ENCODE results near the gene GALNT1.
"Not testable (repeated sequence)": the region's sequence is repeated elsewhere in the genome, so short reads cannot be mapped to it uniquely, and the experiment has no call there.

Gene GALNT1

DNA sequence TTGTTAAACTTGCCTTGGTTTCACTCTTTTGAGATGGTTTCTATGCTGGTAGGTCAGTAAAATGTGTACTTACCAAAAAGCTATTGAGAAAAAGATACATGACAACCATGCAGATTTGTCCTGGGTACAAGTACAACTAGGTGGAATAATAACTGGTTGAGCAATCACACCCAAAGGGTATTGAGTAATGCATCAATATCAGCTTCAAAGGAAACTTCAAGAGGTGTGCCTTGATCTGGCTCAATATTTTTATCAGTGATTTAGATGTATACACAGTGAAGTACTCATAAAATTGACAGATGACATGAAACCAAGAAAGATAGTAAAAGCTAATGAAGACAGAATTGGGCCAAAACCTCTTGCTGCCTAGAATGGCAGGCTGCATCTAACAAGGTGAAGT lies 21.7 kb upstream of the GALNT1 start:
- no peak for TF ChIP-seq CTCF (IDR thresholded peaks at IDR 0.05; ENCODE audit: insufficient read depth, low read depth, low read length, missing control alignments)
- H3K4me3 ChIP-seq (ENCODE audit: low read depth, low read length) = no peak overlapping the region
- DNase-seq (ENCODE audit: low read depth) = no peak

DNA sequence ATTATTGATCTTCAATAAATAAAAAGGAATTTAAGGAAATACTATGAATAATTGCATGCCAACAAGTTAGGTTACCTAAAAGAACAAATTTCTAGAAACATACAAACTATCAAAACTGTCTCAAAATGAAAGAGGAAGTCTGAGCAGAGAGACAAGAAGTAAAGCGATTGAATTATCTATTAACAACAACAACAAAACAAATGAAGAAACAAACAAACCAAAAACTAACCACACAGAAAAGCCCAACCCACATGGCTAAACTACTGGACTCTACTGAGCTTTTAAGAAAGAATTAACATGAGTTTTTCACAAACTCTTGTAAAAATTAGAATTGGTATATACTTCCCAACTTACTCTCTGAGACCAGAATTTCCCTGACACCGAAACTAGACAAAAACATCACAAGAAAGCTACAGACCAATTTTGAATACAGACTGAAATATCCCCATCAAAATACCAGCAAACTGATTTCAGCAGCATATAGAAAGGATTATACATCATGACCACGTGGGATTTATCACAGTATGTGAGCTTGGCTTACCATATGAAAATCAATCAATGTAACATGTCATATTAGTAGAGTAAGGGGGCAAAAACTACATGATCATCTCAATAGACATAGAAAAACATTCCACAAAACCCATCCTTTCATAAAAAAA lies 16.6 kb upstream of the GALNT1 start:
- no peak for TF ChIP-seq CTCF (IDR thresholded peaks at IDR 0.05; ENCODE audit: insufficient read depth, low read depth, low read length, missing control alignments)
- no peak overlapping the region for H3K4me3 ChIP-seq (ENCODE audit: low read depth, low read length)

GRCh38 chr18:35566019-35566418 lies 15.5 kb upstream of the GALNT1 start:
- TF ChIP-seq CTCF (IDR thresholded peaks at IDR 0.05; ENCODE audit: insufficient read depth, low read depth, low read length, missing control alignments) = no peak
- no peak for DNase-seq (ENCODE audit: low read depth)
- no peak overlapping the region for H3K4me3 ChIP-seq (ENCODE audit: low read depth, low read length)

More for the DNA sequence above, 16.6 kb upstream of the GALNT1 start:
- DNase-seq (ENCODE audit: low read depth) = peak; percentile 28

- TF ChIP-seq CTCF (IDR thresholded peaks at IDR 0.05; ENCODE audit: insufficient read depth, low read depth, low read length, missing control alignments) = no peak
- H3K4me3 ChIP-seq (ENCODE audit: low read depth, low read length) = no peak overlapping the region
- DNase-seq (ENCODE audit: low read depth) = no peak
These were observed 11.4 kb upstream of the GALNT1 start for GRCh38 chr18:35570182-35570581.

DNA sequence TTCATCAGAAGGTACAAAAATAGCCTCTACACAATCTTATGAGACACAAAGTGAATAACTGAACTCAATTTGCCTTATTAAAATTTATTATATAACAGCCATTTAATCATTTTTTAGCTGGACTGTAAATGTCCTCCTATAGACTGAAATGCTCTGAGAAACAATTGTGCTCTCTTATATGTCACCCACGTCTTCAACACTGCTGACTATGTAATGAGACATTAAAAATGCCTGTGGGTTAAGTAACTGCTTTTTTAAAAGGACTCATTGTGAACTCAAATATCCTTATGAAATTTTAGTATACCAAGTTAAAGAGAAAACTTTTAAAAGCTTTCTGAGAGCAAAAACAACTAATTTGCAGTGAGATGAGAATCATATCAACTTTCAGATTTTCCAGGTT lies 10.4 kb upstream of the GALNT1 start:
- no peak for DNase-seq (ENCODE audit: low read depth)
- no peak for TF ChIP-seq CTCF (IDR thresholded peaks at IDR 0.05; ENCODE audit: insufficient read depth, low read depth, low read length, missing control alignments)
- H3K4me3 ChIP-seq (ENCODE audit: low read depth, low read length) = no peak overlapping the region

GRCh38 chr18:35572644-35573043 lies 8.9 kb upstream of the GALNT1 start:
- H3K4me3 ChIP-seq (ENCODE audit: low read depth, low read length) = no peak overlapping the region
- TF ChIP-seq CTCF (IDR thresholded peaks at IDR 0.05; ENCODE audit: insufficient read depth, low read depth, low read length, missing control alignments) = no peak
- no peak for DNase-seq (ENCODE audit: low read depth)

- H3K4me3 ChIP-seq (ENCODE audit: low read depth, low read length) = no peak overlapping the region
- DNase-seq (ENCODE audit: low read depth) = peak; percentile 68
- TF ChIP-seq CTCF (IDR thresholded peaks at IDR 0.05; ENCODE audit: insufficient read depth, low read depth, low read length, missing control alignments) = no peak
These were observed 8.0 kb upstream of the GALNT1 start for GRCh38 chr18:35573531-35573930.

- H3K4me3 ChIP-seq (ENCODE audit: low read depth, low read length); DNase-seq (ENCODE audit: low read depth): not testable (repeated sequence)
These were observed 5.2 kb upstream of the GALNT1 start for GRCh38 chr18:35576240-35576845.
